HEK293 (cell line): ENCODE measurements around the gene SHLD1.
"Not testable (repeated sequence)": the region's sequence is repeated elsewhere in the genome, so short reads cannot be mapped to it uniquely, and the experiment has no call there.

Experiments
- CTCF ChIA-PET: fragments of 350-600 bp; formaldehyde crosslinking; extraction: SDS; loops from one replicate; lab custom pipeline; 2021; ENCODE audit warnings: antibody characterized with exemption; lab: Yijun Ruan, JAX
- POLR2A ChIA-PET: fragments of 300-600 bp; formaldehyde crosslinking; extraction: SDS; loops from one replicate; lab custom pipeline; 2020; ENCODE audit warnings: antibody characterized with exemption, inconsistent platforms; lab: Yijun Ruan, JAX
- H3K27ac ChIP-seq: fragments of 200-500 bp; sonication (Bioruptor generic); 2 replicates; pipeline ENCODE4 v1.5.1; 2014; ENCODE audit warnings: low read depth, low read length, control low read depth, inconsistent platforms; ENCODE audit errors: extremely low read depth
- H3K36me3 ChIP-seq, 2 experiments: fragments of 200-500 bp in 1 of 2; sonication (Bioruptor generic) in 1 of 2; 1 replicate in 1 of 2; 2 replicates in 1 of 2; pipeline ENCODE4 v1.5.1; 2014 to 2017; ENCODE audit warnings: inconsistent platforms in 2 of 2, low read length in 2 of 2; ENCODE audit not compliant: control insufficient read depth in 2 of 2, insufficient read depth in 1 of 2
- H3K4me1 ChIP-seq: fragments of 200-500 bp; sonication (Bioruptor generic); 2 replicates; pipeline ENCODE4 v1.5.1; 2014; ENCODE audit warnings: mild to moderate bottlenecking, low read length, inconsistent platforms; ENCODE audit not compliant: control insufficient read depth, insufficient read depth
- H3K4me3 ChIP-seq: 2 replicates; pipeline ENCODE4 v1.5.1; 2011; ENCODE audit warnings: low read depth, mild to moderate bottlenecking, control low read depth, low read length, moderate library complexity
- H3K9me3 ChIP-seq: fragments of 200-500 bp; sonication (Bioruptor generic); 2 replicates; pipeline ENCODE4 v1.5.1; 2014; ENCODE audit warnings: low read depth, low read length, inconsistent platforms; ENCODE audit not compliant: control insufficient read depth, insufficient read depth
- GLI2 ChIP-seq: fragments of 450-650 bp; formaldehyde crosslinking; IDR thresholded peaks from 2 replicates; pipeline ENCODE4; 2017; ENCODE audit warnings: missing biosample characterization, missing genetic modification characterization, low read depth, borderline replicate concordance
- MYNN ChIP-seq: fragments of 450-650 bp; formaldehyde crosslinking; IDR thresholded peaks from 2 replicates; pipeline ENCODE4 v1.5.1; 2016; ENCODE audit warnings: missing biosample characterization, missing genetic modification characterization, borderline replicate concordance
- SP7 ChIP-seq: fragments of 450-650 bp; formaldehyde crosslinking; IDR thresholded peaks from 2 replicates; pipeline ENCODE4 v1.5.1; 2016; ENCODE audit warnings: missing biosample characterization, missing genetic modification characterization
- ZNF202 ChIP-seq: fragments of 450-650 bp; formaldehyde crosslinking; IDR thresholded peaks from 2 replicates; pipeline ENCODE4 v1.5.1; 2016; ENCODE audit warnings: missing biosample characterization, missing genetic modification characterization, borderline replicate concordance
- ZNF514 ChIP-seq: fragments of 450-650 bp; formaldehyde crosslinking; IDR thresholded peaks from 2 replicates; pipeline ENCODE4 v1.5.1; 2016; ENCODE audit warnings: missing biosample characterization, missing genetic modification characterization
- ZNF529 ChIP-seq: fragments of 450-650 bp; formaldehyde crosslinking; IDR thresholded peaks from 2 replicates; pipeline ENCODE4 v1.5.1; 2017; ENCODE audit warnings: missing genetic modification characterization, missing biosample characterization; ENCODE audit not compliant: insufficient replicate concordance
- ZNF561 ChIP-seq: fragments of 450-650 bp; IDR thresholded peaks from 2 replicates; pipeline ENCODE4 v1.5.1; 2018; ENCODE audit warnings: missing biosample characterization, missing genetic modification characterization, borderline replicate concordance
- ZNF600 ChIP-seq: fragments of 450-650 bp; formaldehyde crosslinking; IDR thresholded peaks from 2 replicates; pipeline ENCODE4 v1.5.1; 2016; ENCODE audit warnings: missing biosample characterization, missing genetic modification characterization
- ZNF626 ChIP-seq: fragments of 450-650 bp; sonication (Bioruptor Pico); formaldehyde crosslinking; IDR thresholded peaks from 2 replicates; pipeline ENCODE4 v1.5.1; 2018; ENCODE audit warnings: missing biosample characterization, missing genetic modification characterization, inconsistent platforms
- ZSCAN16 ChIP-seq: fragments of 450-650 bp; formaldehyde crosslinking; IDR thresholded peaks from 2 replicates; pipeline ENCODE4 v1.5.1; 2016; ENCODE audit warnings: missing biosample characterization, missing genetic modification characterization
- ZXDB ChIP-seq: fragments of 450-650 bp; formaldehyde crosslinking; IDR thresholded peaks from 2 replicates; pipeline ENCODE4 v1.5.1; 2016; ENCODE audit warnings: missing biosample characterization, missing genetic modification characterization
- TF ChIP-seq, protein P1 (sequence below): fragments of 450-650 bp; formaldehyde crosslinking; IDR thresholded peaks from 2 replicates; pipeline ENCODE4 v1.5.1; 2016; ENCODE audit warnings: missing biosample characterization, missing genetic modification characterization
- TF ChIP-seq, protein P2 (sequence below): fragments of 450-650 bp; formaldehyde crosslinking; IDR thresholded peaks from 2 replicates; pipeline ENCODE4 v1.5.1; 2016; ENCODE audit warnings: missing biosample characterization, missing genetic modification characterization
- TF ChIP-seq, protein P3 (sequence below): fragments of 450-650 bp; formaldehyde crosslinking; IDR thresholded peaks from 2 replicates; pipeline ENCODE4 v1.5.1; 2016; ENCODE audit warnings: missing biosample characterization, missing genetic modification characterization
- TF ChIP-seq, protein P4 (sequence below): fragments of 450-650 bp; formaldehyde crosslinking; IDR thresholded peaks from 2 replicates; pipeline ENCODE4 v1.5.1; 2016; ENCODE audit warnings: missing biosample characterization, missing genetic modification characterization
- TF ChIP-seq, protein P5 (sequence below): fragments of 450-650 bp; IDR thresholded peaks from 2 replicates; pipeline ENCODE4 v1.5.1; 2018; ENCODE audit warnings: missing biosample characterization, mild to moderate bottlenecking, missing genetic modification characterization

Gene SHLD1

DNA sequence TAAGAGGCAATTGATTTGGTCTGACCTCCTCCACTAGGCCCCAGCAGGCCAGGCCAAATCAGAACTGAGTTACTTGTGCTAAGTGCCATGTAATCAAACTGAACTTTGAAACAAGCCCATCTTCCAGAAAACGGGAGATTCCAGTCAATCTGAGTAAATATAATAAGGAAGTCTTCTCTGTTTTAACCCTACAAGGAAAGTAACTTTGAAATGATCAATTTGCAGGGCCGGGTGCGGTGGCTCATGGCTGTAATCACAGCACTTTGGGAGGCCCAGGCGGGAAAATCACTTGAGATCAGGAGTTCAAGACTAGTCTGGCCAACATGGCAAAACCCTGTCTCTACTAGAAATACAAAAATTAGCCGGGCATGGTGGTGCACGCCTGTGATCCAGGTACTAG is 2.0 kb upstream of the SHLD1 start:
- Histone ChIP-seq H3K9me3 (no peaks in the 10 kb centered on the region), H3K36me3 (no peaks in the 10 kb centered on the region), H3K27ac (no peak overlapping the region), H3K4me3 (no peak overlapping the region), H3K4me1 (0 out of 2 replicates have a peak, but pooled peaks cover 2% of the 10 kb centered on the region)
- CTCF ChIA-PET, result no interaction called here
- POLR2A ChIA-PET, result no interaction called here
- TF ChIP-seq MYNN (tag by site-specific recombination) (no peak), ZXDB (no peak)
- TF ChIP-seq, protein P1, sequence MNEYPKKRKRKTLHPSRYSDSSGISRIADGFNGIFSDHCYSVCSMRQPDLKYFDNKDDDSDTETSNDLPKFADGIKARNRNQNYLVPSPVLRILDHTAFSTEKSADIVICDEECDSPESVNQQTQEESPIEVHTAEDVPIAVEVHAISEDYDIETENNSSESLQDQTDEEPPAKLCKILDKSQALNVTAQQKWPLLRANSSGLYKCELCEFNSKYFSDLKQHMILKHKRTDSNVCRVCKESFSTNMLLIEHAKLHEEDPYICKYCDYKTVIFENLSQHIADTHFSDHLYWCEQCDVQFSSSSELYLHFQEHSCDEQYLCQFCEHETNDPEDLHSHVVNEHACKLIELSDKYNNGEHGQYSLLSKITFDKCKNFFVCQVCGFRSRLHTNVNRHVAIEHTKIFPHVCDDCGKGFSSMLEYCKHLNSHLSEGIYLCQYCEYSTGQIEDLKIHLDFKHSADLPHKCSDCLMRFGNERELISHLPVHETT (tag by site-specific recombination), result no peak

DNA sequence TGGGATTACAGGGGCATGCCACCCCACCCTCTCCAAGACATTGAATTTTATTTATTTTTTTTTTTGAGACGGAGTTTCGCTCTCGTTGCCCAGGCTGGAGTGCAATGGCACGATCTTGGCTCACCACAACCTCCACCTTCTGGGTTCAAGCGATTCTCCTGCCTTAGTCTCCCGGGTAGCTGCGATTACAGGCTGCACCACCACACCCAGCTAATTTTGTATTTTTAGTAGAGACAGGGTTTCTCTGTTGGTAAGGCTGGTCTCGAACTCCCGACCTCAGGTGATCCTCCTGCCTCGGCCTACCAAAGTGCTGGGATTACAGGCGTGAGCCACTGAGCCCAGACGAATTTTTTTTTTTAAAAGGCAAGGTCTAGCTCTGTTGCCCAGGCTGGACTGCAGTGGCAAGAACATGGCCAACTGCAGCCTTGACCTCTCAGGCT is 669 bp upstream of the SHLD1 start:
- H3K4me3 ChIP-seq, H3K9me3 ChIP-seq, H3K36me3 ChIP-seq, POLR2A ChIA-PET, H3K4me1 ChIP-seq, H3K27ac ChIP-seq: not testable (repeated sequence)
- CTCF ChIA-PET, result interaction anchor here (1.8 kb wide), 1 partner anchor 39 kb away, joined by 12 read pairs; no protein-coding TSS in a partner anchor

DNA sequence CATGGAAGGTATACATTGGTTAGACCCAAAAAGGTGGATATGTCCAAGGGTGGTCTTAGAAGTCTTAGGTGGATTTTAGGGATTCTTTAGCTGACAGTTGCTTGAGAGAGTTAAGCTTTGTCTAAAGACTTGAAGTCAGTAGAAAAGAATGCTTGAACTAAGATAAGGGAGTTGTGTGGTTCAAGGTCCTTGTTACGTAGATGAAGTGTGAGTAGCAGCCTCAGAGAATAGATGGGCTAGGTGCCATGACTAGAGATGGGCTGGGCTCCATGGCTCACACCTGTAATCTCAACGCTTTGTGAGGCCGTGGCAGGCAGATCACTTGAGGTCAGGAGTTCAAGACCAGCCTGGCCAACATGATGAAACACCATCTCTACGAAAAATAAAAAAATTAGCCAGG is 1.7 kb downstream of the SHLD1 start:
- Histone ChIP-seq H3K4me1 (no peaks in the 10 kb centered on the region), H3K9me3 (no peaks in the 10 kb centered on the region), H3K36me3 (no peaks in the 10 kb centered on the region), H3K4me3 (no peak overlapping the region), H3K27ac (no peak overlapping the region)
- no peak for TF ChIP-seq SP7 (tag by site-specific recombination)
- no peak for TF ChIP-seq ZNF561 (tag by site-specific recombination)
- TF ChIP-seq, protein P1 (tag by site-specific recombination), result no peak
- no peak for TF ChIP-seq ZNF202 (tag by site-specific recombination)
- no peak for TF ChIP-seq ZNF626 (tag by site-specific recombination)
- TF ChIP-seq ZNF529, result no peak
- TF ChIP-seq, protein P2, sequence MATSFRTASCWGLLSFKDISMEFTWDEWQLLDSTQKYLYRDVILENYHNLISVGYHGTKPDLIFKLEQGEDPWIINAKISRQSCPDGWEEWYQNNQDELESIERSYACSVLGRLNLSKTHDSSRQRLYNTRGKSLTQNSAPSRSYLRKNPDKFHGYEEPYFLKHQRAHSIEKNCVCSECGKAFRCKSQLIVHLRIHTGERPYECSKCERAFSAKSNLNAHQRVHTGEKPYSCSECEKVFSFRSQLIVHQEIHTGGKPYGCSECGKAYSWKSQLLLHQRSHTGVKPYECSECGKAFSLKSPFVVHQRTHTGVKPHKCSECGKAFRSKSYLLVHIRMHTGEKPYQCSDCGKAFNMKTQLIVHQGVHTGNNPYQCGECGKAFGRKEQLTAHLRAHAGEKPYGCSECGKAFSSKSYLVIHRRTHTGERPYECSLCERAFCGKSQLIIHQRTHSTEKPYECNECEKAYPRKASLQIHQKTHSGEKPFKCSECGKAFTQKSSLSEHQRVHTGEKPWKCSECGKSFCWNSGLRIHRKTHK (tag by site-specific recombination), result no peak
- POLR2A ChIA-PET, result interaction anchor here (0.5 to 1.3 kb wide), 3 partner anchors 15 to 143 kb away, joined by 3 to 4 read pairs (median 3); no protein-coding TSS in a partner anchor
- CTCF ChIA-PET, result interaction anchor here (0.6 to 1.0 kb wide), 3 partner anchors 95 to 1601 kb away, joined by 3 to 6 read pairs (median 4); no protein-coding TSS in a partner anchor

DNA sequence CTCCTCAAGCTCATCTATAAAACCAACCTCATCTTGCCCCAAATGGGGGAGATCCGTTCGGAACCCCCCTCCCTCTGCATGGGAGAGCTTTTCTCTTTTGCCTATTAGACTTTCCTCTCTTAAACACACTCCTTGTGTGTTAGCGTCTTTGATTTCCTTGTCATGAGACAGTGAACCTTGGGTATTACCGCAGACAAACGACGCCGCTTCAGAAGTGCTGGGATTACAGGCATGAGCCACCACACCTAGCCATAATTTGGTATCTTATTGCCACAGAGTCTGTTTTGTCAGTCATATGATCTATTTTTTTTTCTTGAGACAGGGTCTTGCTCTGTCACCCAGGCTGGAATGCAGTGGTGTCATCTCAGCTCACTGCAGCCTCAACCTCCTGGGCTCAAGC is 3.6 kb downstream of the SHLD1 start:
- no peak overlapping the region for H3K4me3 ChIP-seq
- ChIA-PET POLR2A (no interaction called here), CTCF (no interaction called here)
- no peaks in the 10 kb centered on the region for H3K4me1 ChIP-seq
- no peaks in the 10 kb centered on the region for H3K9me3 ChIP-seq
- H3K27ac ChIP-seq, result no peak overlapping the region
- no peaks in the 10 kb centered on the region; a peak in 1 of 3 replicates for H3K36me3 ChIP-seq
- TF ChIP-seq GLI2 (tag by site-specific recombination), result no peak
- TF ChIP-seq, protein P3, sequence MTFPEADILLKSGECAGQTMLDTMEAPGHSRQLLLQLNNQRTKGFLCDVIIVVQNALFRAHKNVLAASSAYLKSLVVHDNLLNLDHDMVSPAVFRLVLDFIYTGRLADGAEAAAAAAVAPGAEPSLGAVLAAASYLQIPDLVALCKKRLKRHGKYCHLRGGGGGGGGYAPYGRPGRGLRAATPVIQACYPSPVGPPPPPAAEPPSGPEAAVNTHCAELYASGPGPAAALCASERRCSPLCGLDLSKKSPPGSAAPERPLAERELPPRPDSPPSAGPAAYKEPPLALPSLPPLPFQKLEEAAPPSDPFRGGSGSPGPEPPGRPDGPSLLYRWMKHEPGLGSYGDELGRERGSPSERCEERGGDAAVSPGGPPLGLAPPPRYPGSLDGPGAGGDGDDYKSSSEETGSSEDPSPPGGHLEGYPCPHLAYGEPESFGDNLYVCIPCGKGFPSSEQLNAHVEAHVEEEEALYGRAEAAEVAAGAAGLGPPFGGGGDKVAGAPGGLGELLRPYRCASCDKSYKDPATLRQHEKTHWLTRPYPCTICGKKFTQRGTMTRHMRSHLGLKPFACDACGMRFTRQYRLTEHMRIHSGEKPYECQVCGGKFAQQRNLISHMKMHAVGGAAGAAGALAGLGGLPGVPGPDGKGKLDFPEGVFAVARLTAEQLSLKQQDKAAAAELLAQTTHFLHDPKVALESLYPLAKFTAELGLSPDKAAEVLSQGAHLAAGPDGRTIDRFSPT (tag by site-specific recombination), result no peak
- TF ChIP-seq ZSCAN16 (tag by site-specific recombination), result no peak
- TF ChIP-seq ZNF600 (tag by site-specific recombination), result no peak
- TF ChIP-seq, protein P4, sequence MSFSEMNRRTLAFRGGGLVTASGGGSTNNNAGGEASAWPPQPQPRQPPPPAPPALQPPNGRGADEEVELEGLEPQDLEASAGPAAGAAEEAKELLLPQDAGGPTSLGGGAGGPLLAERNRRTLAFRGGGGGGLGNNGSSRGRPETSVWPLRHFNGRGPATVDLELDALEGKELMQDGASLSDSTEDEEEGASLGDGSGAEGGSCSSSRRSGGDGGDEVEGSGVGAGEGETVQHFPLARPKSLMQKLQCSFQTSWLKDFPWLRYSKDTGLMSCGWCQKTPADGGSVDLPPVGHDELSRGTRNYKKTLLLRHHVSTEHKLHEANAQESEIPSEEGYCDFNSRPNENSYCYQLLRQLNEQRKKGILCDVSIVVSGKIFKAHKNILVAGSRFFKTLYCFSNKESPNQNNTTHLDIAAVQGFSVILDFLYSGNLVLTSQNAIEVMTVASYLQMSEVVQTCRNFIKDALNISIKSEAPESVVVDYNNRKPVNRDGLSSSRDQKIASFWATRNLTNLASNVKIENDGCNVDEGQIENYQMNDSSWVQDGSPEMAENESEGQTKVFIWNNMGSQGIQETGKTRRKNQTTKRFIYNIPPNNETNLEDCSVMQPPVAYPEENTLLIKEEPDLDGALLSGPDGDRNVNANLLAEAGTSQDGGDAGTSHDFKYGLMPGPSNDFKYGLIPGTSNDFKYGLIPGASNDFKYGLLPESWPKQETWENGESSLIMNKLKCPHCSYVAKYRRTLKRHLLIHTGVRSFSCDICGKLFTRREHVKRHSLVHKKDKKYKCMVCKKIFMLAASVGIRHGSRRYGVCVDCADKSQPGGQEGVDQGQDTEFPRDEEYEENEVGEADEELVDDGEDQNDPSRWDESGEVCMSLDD (tag by site-specific recombination), result no peak
- no peak for TF ChIP-seq ZNF514 (tag by site-specific recombination)
- TF ChIP-seq, protein P5, sequence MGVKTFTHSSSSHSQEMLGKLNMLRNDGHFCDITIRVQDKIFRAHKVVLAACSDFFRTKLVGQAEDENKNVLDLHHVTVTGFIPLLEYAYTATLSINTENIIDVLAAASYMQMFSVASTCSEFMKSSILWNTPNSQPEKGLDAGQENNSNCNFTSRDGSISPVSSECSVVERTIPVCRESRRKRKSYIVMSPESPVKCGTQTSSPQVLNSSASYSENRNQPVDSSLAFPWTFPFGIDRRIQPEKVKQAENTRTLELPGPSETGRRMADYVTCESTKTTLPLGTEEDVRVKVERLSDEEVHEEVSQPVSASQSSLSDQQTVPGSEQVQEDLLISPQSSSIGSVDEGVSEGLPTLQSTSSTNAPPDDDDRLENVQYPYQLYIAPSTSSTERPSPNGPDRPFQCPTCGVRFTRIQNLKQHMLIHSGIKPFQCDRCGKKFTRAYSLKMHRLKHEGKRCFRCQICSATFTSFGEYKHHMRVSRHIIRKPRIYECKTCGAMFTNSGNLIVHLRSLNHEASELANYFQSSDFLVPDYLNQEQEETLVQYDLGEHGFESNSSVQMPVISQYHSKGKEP (tag by site-specific recombination), result no peak
